OCI-LY7 (cell line): Measurements from ENCODE around the gene RUNDC3A. TPM values are rescaled to one million over a fixed set of nuclear protein-coding genes. Genes with fewer than 3 reads are reported as not detected.

ENCODE experiments used
- BruUV-seq: library from RNA; stranded (reverse); fragments of 400-500 nt; replicated peaks from 2 replicates; lab custom pipeline; 2021; lab: Mats Ljungman, UMichigan
- CTCF ChIA-PET: fragments of 300-600 bp; sonication (Branson Sonifier 250); formaldehyde crosslinking; loops from one replicate; lab custom pipeline; 2022; ENCODE audit warnings: antibody characterized with exemption; ENCODE audit not compliant: unreplicated experiment; lab: Charles Lee
- POLR2A ChIA-PET: fragments of 300-600 bp; sonication (Branson Sonifier 250); formaldehyde crosslinking; loops from one replicate; lab custom pipeline; 2022; ENCODE audit warnings: antibody characterized with exemption; lab: Charles Lee
- DNase-seq: peaks from one replicate; pipeline ENCODE4 v3.0.0-alpha.2; 2015; ENCODE audit warnings: low spot score
- H2AFZ ChIP-seq: fragments of 200-600 bp; sonication (generic), shearing (Covaris generic); 2 replicates; pipeline ENCODE4 v1.6.1; 2014; ENCODE audit warnings: mild to moderate bottlenecking, antibody characterized with exemption, low read length, moderate library complexity
- H3K27ac ChIP-seq: fragments of 200-600 bp; sonication (generic); 2 replicates; pipeline ENCODE4 v1.5.1; 2014; ENCODE audit warnings: mixed run types, low read depth, mild to moderate bottlenecking, moderate library complexity, low read length, inconsistent platforms; ENCODE audit not compliant: poor library complexity, severe bottlenecking
- H3K36me3 ChIP-seq: fragments of 200-600 bp; sonication (generic); 2 replicates; pipeline ENCODE4 v1.6.1; 2014; ENCODE audit warnings: mild to moderate bottlenecking, antibody characterized with exemption, low read length, moderate library complexity, mixed read lengths; ENCODE audit not compliant: insufficient read depth
- H3K4me1 ChIP-seq: fragments of 200-600 bp; sonication (generic); 2 replicates; pipeline ENCODE4 v1.5.1; 2014; ENCODE audit warnings: mild to moderate bottlenecking, low read length; ENCODE audit not compliant: insufficient read depth, poor library complexity, severe bottlenecking
- H3K4me2 ChIP-seq: fragments of 200-600 bp; sonication (generic); 2 replicates; pipeline ENCODE4 v1.6.1; 2014; ENCODE audit warnings: mild to moderate bottlenecking, low read length
- H3K4me3 ChIP-seq: fragments of 200-600 bp; sonication (generic); 2 replicates; pipeline ENCODE4 v1.5.1; 2014; ENCODE audit warnings: mild to moderate bottlenecking, low read depth, low read length; ENCODE audit not compliant: poor library complexity, severe bottlenecking
- H3K79me2 ChIP-seq: fragments of 200-600 bp; sonication (generic); 2 replicates; pipeline ENCODE4 v1.6.1; 2016; ENCODE audit warnings: low read depth, mild to moderate bottlenecking, low read length, moderate library complexity, mixed read lengths; ENCODE audit not compliant: insufficient read depth
- H3K9me2 ChIP-seq: fragments of 200-600 bp; sonication (generic); 2 replicates; pipeline ENCODE4 v1.6.1; 2016; ENCODE audit warnings: mild to moderate bottlenecking, low read length, mixed read lengths; ENCODE audit not compliant: insufficient read depth
- H3K9me3 ChIP-seq: fragments of 200-600 bp; sonication (generic); 2 replicates; pipeline ENCODE4 v1.6.1; 2014; ENCODE audit warnings: mild to moderate bottlenecking, mixed run types, low read length, mixed read lengths
- H4K20me1 ChIP-seq: fragments of 200-600 bp; sonication (generic); 2 replicates; pipeline ENCODE4 v1.6.1; 2014; ENCODE audit warnings: mild to moderate bottlenecking, antibody characterized with exemption, low read length, moderate library complexity, mixed read lengths; ENCODE audit not compliant: insufficient read depth
- EZH2phosphoT487 ChIP-seq: fragments of 200-600 bp; sonication (generic); IDR thresholded peaks from 2 replicates; pipeline ENCODE4 v1.6.1; 2018; ENCODE audit warnings: low read depth, borderline replicate concordance, mild to moderate bottlenecking, mixed run types, antibody characterized with exemption, low read length, moderate library complexity, mixed read lengths
- intact Hi-C: fragments of 100-400 bp; cut with micrococcal nuclease; formaldehyde crosslinking; loops from one replicate; pipeline ENCODE4 v1.10.0; 2022; ENCODE audit not compliant: unreplicated experiment
- total RNA-seq, 2 experiments: library from RNA; depleted of rRNA in 1 of 2; stranded (reverse); fragments of >200 nt in 1 of 2; shearing (Covaris generic) in 1 of 2; gene quantifications; 2 replicates each; pipeline ENCODE4 v1.2.3, GENCODE V29; 2014 to 2022
- TF ChIP-seq, protein P1 (sequence below): fragments of 200-600 bp; sonication (generic); conservative IDR thresholded peaks from 2 replicates; pipeline ENCODE4 v1.5.1; 2014; ENCODE audit warnings: mild to moderate bottlenecking, antibody characterized with exemption, low read length, moderate library complexity, mixed read lengths

Gene RUNDC3A
- total RNA-seq, 2 experiments from 2014 or later, result 0.09 TPM; not detected in 1

DNA sequence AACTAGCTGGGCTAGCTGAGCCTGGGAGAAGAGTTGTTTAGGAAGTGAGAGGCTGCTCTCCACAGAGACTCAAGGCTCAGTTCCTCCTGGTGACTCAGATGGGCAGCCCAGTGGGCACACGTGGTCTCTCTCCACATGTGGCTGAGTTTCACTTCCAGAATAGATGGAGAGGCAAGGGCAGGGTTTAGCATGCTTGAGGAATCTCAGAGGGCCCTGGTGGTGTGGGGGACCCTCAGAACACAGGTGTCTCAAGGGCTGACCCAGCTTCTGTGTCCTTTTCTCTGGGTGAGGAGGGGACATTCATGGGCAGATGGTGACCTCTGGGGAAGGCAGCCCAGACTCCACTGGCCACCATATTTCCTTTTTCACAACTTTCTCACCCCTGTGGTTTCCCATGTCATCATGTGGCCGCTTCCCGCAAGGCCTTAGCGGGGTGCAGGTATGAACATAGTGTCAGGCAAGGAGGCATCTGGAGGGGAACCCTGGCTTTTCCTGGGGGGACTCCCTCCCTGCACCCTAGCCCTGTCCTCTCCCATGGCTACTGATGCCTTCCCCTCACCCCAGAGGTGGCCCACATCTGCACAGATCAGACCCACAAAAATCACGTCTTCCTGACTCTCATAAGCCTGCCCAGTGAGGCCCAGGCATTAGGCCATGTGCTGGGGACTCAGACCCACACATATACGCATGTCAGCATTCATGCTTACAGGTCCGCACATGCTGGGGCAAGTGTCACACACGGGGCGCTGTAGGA, 40.0 kb downstream of the RUNDC3A start:
- CTCF ChIA-PET, result interaction anchor here (0.9 kb wide), 2 partner anchors 15 to 22 kb away, joined by 3 read pairs; no protein-coding TSS in a partner anchor
- POLR2A ChIA-PET, result interaction anchor here (0.6 to 1.2 kb wide), 5 partner anchors 10 to 184 kb away, joined by 3 to 7 read pairs (median 4); partner anchors contain the start of gene FAM171A2

DNA sequence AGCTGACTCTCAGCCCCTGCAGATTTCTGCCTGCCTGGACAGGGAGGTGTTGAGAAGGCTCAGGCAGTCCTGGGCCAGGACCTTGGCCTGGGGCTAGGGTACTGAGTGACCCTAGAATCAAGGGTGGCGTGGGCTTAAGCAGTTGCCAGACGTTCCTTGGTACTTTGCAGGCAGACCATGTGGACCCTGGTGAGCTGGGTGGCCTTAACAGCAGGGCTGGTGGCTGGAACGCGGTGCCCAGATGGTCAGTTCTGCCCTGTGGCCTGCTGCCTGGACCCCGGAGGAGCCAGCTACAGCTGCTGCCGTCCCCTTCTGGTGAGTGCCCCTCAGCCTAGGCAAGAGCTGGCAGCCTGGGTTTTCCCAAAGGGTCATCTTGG, 40.6 kb downstream of the RUNDC3A start:
- CTCF ChIA-PET, result no interaction called here
- no peaks in the 10 kb centered on the region for H3K9me2 ChIP-seq
- H3K4me2 ChIP-seq, result peak overlapping the region; percentile 97
- peaks cover 61% of the 10 kb centered on the region for H3K4me1 ChIP-seq
- peak overlapping the region; percentile 90 for H3K27ac ChIP-seq
- H4K20me1 ChIP-seq, result no peaks in the 10 kb centered on the region
- TF ChIP-seq, protein P1, sequence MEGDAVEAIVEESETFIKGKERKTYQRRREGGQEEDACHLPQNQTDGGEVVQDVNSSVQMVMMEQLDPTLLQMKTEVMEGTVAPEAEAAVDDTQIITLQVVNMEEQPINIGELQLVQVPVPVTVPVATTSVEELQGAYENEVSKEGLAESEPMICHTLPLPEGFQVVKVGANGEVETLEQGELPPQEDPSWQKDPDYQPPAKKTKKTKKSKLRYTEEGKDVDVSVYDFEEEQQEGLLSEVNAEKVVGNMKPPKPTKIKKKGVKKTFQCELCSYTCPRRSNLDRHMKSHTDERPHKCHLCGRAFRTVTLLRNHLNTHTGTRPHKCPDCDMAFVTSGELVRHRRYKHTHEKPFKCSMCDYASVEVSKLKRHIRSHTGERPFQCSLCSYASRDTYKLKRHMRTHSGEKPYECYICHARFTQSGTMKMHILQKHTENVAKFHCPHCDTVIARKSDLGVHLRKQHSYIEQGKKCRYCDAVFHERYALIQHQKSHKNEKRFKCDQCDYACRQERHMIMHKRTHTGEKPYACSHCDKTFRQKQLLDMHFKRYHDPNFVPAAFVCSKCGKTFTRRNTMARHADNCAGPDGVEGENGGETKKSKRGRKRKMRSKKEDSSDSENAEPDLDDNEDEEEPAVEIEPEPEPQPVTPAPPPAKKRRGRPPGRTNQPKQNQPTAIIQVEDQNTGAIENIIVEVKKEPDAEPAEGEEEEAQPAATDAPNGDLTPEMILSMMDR, result no peak
- no peak for TF ChIP-seq EZH2phosphoT487
- peaks cover 46% of the 10 kb centered on the region for H3K36me3 ChIP-seq
- intact Hi-C loops, result loop anchor here (1.0 to 5.0 kb wide), 3 partner anchors 23 to 277 kb away; partner anchors contain the start of genes G6PC3 and HROB
- H2AFZ ChIP-seq, result no peak overlapping the region
- DNase-seq, result no peak
- POLR2A ChIA-PET, result interaction anchor here (1.2 kb wide), 1 partner anchor 125 kb away, joined by 3 read pairs; no protein-coding TSS in a partner anchor
- peaks cover 24% of the 10 kb centered on the region; the same call in 1 of the 2 replicates for H3K79me2 ChIP-seq
- no TSS peak for BruUV-seq
- H3K9me3 ChIP-seq, result no peaks in the 10 kb centered on the region
- peak overlapping the region; percentile 91 for H3K4me3 ChIP-seq

More for the DNA sequence above, 40.0 kb downstream of the RUNDC3A start:
- H3K27ac ChIP-seq, result peak overlapping the region; percentile 90
- H3K9me3 ChIP-seq, result no peaks in the 10 kb centered on the region
- peaks cover 24% of the 10 kb centered on the region; the same call in 1 of the 2 replicates for H3K79me2 ChIP-seq
- peaks cover 46% of the 10 kb centered on the region for H3K36me3 ChIP-seq
- TF ChIP-seq EZH2phosphoT487, result no peak
- TF ChIP-seq, protein P1, result no peak
- H4K20me1 ChIP-seq, result no peaks in the 10 kb centered on the region
- intact Hi-C loops, result loop anchor here (1.0 to 5.0 kb wide), 3 partner anchors 22 to 276 kb away; partner anchors contain the start of genes G6PC3 and HROB
- H2AFZ ChIP-seq, result no peak overlapping the region
- DNase-seq, result peak; percentile 91
- H3K4me3 ChIP-seq, result peak overlapping the region; percentile 91
- no TSS peak for BruUV-seq
- H3K9me2 ChIP-seq, result no peaks in the 10 kb centered on the region
- peak overlapping the region; percentile 97 for H3K4me2 ChIP-seq
- peaks cover 63% of the 10 kb centered on the region for H3K4me1 ChIP-seq
